GM12878 (cell line): ENCODE data around the gene KIF6. TPM values are rescaled to one million over a fixed set of nuclear protein-coding genes. Genes with fewer than 3 reads are reported as not detected.

ENCODE experiments used
- ATAC-seq: fragments of 200-7000 bp; cut with Tn5 transposase; 3 replicates; pipeline ENCODE4 v1.9.1; 2020; ENCODE audit warnings: mild to moderate bottlenecking, moderate library complexity
- BruUV-seq: library from RNA; stranded (reverse); fragments of 400-500 nt; replicated peaks from 2 replicates; lab custom pipeline; 2021; lab: Mats Ljungman, UMichigan
- CTCF ChIA-PET: fragments of 300-600 bp; sonication (Branson Sonifier 250); formaldehyde crosslinking; extraction: SDS; loops from one replicate; lab custom pipeline; 2021; ENCODE audit warnings: inconsistent platforms; lab: Yijun Ruan, JAX
- POLR2A ChIA-PET: fragments of 350-600 bp; formaldehyde crosslinking; extraction: SDS; loops from one replicate; lab custom pipeline; 2021; ENCODE audit warnings: inconsistent platforms; lab: Charles Lee
- RAD21 ChIA-PET: fragments of 300-600 bp; sonication (Branson Sonifier 250); formaldehyde crosslinking; loops from one replicate; lab custom pipeline; 2023; ENCODE audit warnings: antibody characterized with exemption; ENCODE audit not compliant: unreplicated experiment; lab: Charles Lee
- SMC1A ChIA-PET: fragments of 300-600 bp; sonication (Branson Sonifier 250); formaldehyde crosslinking; loops from one replicate; lab custom pipeline; 2023; ENCODE audit not compliant: unreplicated experiment, uncharacterized antibody; lab: Charles Lee
- DNase-seq: peaks from one replicate; pipeline ENCODE4 v3.0.0-alpha.2; 2011; ENCODE audit warnings: low read depth, low spot score
- FAIRE-seq: peaks from 3 replicates; lab custom pipeline; 2011; peaks lifted over from hg19 to GRCh38; lab: Jason Lieb, UNC
- H2AFZ ChIP-seq: 2 replicates; pipeline ENCODE4 v1.6.0; 2011; ENCODE audit warnings: low read depth, low read length, control low read depth; ENCODE audit not compliant: control insufficient read depth
- H3K27ac ChIP-seq: 2 replicates; pipeline ENCODE4 v1.5.1; 2011; ENCODE audit warnings: control low read depth; ENCODE audit not compliant: control insufficient read depth, insufficient read depth
- H3K27me3 ChIP-seq, 2 experiments: replicated peaks in 1 of 2; 2 replicates each; pipeline versions ENCODE4 v1.6.0 to v1.6.1; 2011; ENCODE audit warnings: low read length in 1 of 2; ENCODE audit not compliant: control insufficient read depth in 2 of 2, insufficient read depth in 2 of 2
- H3K36me3 ChIP-seq, 2 experiments: 2 replicates each; pipeline ENCODE4 v1.5.1; 2011; ENCODE audit warnings: low read length in 1 of 2; ENCODE audit not compliant: control insufficient read depth in 2 of 2, insufficient read depth in 2 of 2
- H3K4me1 ChIP-seq: 2 replicates; pipeline ENCODE4 v1.6.1; 2011; ENCODE audit warnings: mild to moderate bottlenecking, low read length, moderate library complexity, mixed read lengths; ENCODE audit not compliant: control insufficient read depth, insufficient read depth
- H3K4me2 ChIP-seq: 2 replicates; pipeline ENCODE4 v1.6.0; 2011; ENCODE audit warnings: control low read depth; ENCODE audit not compliant: control insufficient read depth, insufficient read depth
- H3K4me3 ChIP-seq: fragments of 200-600 bp; sonication (generic); 2 replicates; pipeline ENCODE4 v1.5.1; 2016
- H3K79me2 ChIP-seq: 2 replicates; pipeline ENCODE4 v1.6.0; 2011; ENCODE audit warnings: low read length; ENCODE audit not compliant: control insufficient read depth, insufficient read depth
- H3K9ac ChIP-seq: 2 replicates; pipeline ENCODE4 v1.8.0; 2011; ENCODE audit warnings: low read length, control low read depth, mixed read lengths; ENCODE audit not compliant: control insufficient read depth, insufficient read depth
- H3K9me3 ChIP-seq: replicated peaks from 3 replicates; pipeline ENCODE4 v1.5.1; 2011; ENCODE audit warnings: mild to moderate bottlenecking, low read length; ENCODE audit not compliant: control insufficient read depth, insufficient read depth
- H4K20me1 ChIP-seq: 2 replicates; pipeline ENCODE4 v1.6.0; 2011; ENCODE audit not compliant: control insufficient read depth, insufficient read depth
- JUNB ChIP-seq: IDR thresholded peaks from 2 replicates; pipeline ENCODE4 v1.6.1; 2016; ENCODE audit warnings: antibody characterized with exemption, mild to moderate bottlenecking
- RAD51 ChIP-seq: fragments of 450-650 bp; IDR thresholded peaks from 2 replicates; pipeline ENCODE4 v1.6.1; 2016; ENCODE audit warnings: moderate library complexity, mild to moderate bottlenecking, inconsistent platforms
- RUNX3 ChIP-seq: IDR thresholded peaks from 2 replicates; pipeline ENCODE4 v1.6.1; 2012; ENCODE audit warnings: low read length, inconsistent platforms
- WGBS: methylation state at CpG from one replicate; pipeline ENCODE4 v1.1.6; 2016; ENCODE audit warnings: low lambda C conversion rate; ENCODE audit not compliant: insufficient replicate concordance, insufficient coverage; ENCODE audit errors: missing lambda C conversion rate; 5-methylcytosine and 5-hydroxymethylcytosine counted together
- in situ Hi-C: fragments of 300-500 bp; cut with MboI; formaldehyde crosslinking; loops from 9 replicates; pipeline ENCODE4 v1.14.3; 2018; ENCODE audit warnings: mixed read lengths
- intact Hi-C: fragments of 100-400 bp; cut with micrococcal nuclease; formaldehyde crosslinking; loops from one replicate; pipeline ENCODE4 v1.14.2; 2022; ENCODE audit not compliant: unreplicated experiment
- polyA plus RNA-seq, 11 experiments: library from polyadenylated mRNA; depleted of rRNA in 4 of 11; unstranded in 6 of 11; stranded (reverse) in 5 of 11; fragments of >200 nt; fragmentation: Nextera tagmentation in 4 of 11; fragmentation: Illumina TruSeq in 1 of 11; extraction: Ambion mirVana in 4 of 11; extraction: Trizol in 1 of 11; gene quantifications; 1 replicate in 1 of 11; 2 replicates in 10 of 11; pipeline versions ENCODE4 v1.2.1 to v1.2.3, GENCODE V29; 2011 to 2016; ENCODE audit warnings: inconsistent platforms in 2 of 11, missing spikeins in 2 of 11, low read depth in 1 of 11
- total RNA-seq, 4 experiments: library from RNA; depleted of rRNA in 3 of 4; stranded (reverse); fragments of >200 nt in 3 of 4; fragmentation: Illumina TruSeq in 1 of 4; extraction: Trizol in 1 of 4; gene quantifications; 2 replicates each; pipeline versions ENCODE4 v1.2.1 to v1.2.3, GENCODE V29; 2013 to 2021
- TF ChIP-seq, protein P1 (sequence below): fragments of 450-650 bp; IDR thresholded peaks from 2 replicates; pipeline ENCODE4 v1.6.1; 2017; ENCODE audit warnings: low read depth, mild to moderate bottlenecking, moderate library complexity
- TF ChIP-seq, protein P2 (sequence below): fragments of 450-650 bp; IDR thresholded peaks from 2 replicates; pipeline ENCODE4 v1.6.1; 2017; ENCODE audit warnings: mild to moderate bottlenecking, low read depth, inconsistent platforms; ENCODE audit not compliant: poor library complexity, severe bottlenecking
- TF ChIP-seq, protein P3 (sequence below): fragments of 450-650 bp; IDR thresholded peaks from 2 replicates; pipeline ENCODE4 v1.6.1; 2016; ENCODE audit warnings: mild to moderate bottlenecking, moderate library complexity, borderline replicate concordance

The KIF6 gene
- total and polyA plus RNA-seq, 10 of the 15 experiments (the other 5 are each of a cell fraction or from before 2014, with no cell fraction given) = 0.09 to 1.0 (median 0.28) TPM

DNA sequence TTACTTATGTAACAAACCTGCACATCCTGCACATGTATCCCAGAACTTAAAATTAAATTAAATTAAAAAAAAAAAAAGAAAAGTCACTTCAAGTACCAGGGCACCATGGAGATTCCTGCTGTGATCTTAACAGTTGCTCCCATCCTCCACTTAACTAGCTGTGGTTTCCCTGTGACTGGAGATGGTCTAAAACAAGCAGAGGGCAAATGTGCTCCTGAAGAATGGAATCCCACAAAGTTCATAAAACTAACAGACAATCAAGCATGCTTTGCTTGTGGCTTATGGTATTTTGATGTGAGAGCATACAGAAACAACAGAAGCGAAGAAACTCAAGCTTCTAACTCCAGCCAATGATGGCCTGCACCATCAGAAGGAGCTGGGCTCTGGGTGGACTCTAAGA is 249.1 kb downstream of the KIF6 start (continued):
- TF ChIP-seq, protein P1, sequence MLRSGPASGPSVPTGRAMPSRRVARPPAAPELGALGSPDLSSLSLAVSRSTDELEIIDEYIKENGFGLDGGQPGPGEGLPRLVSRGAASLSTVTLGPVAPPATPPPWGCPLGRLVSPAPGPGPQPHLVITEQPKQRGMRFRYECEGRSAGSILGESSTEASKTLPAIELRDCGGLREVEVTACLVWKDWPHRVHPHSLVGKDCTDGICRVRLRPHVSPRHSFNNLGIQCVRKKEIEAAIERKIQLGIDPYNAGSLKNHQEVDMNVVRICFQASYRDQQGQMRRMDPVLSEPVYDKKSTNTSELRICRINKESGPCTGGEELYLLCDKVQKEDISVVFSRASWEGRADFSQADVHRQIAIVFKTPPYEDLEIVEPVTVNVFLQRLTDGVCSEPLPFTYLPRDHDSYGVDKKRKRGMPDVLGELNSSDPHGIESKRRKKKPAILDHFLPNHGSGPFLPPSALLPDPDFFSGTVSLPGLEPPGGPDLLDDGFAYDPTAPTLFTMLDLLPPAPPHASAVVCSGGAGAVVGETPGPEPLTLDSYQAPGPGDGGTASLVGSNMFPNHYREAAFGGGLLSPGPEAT = no peak

DNA sequence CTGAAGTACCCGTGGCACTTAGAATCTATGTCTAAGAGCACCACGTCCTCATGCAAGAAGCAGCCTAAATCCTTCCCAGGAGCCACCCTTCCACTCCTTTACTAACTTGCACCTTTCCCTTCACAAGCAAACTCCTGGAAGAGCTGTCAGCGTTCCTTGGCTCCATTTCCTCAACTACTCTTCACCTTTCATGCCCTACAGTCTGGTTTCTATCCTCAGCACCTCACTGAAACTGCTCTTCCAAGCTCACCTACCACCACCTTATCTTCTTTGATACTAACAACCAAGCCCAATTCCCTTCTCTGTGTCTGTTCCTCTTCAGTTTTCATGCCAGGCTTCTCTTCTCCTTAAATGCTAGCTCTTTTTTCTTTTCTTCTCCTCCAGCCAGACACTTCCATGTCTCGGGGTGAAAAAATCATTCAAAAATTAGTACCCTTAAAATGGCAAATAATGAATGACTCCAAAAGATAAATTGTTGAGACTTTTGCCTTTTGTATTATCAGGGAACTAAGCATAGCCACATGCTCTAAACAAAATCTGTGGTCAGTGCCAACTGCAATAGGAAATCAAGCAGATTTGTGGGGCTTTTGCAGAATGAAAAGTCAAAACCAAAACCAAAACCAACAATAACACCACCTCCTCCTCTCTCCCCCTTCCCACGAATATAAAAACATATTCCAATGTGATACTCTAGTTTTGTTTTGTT is 253.1 kb downstream of the KIF6 start:
- TF ChIP-seq RUNX3 (no peak), RAD51 (0 out of 2 replicates have a peak, but pooled peaks have one; percentile 15), JUNB (no peak)
- TF ChIP-seq, protein P1 = 0 out of 2 replicates have a peak, but pooled peaks have one; percentile 46
- TF ChIP-seq, protein P2, sequence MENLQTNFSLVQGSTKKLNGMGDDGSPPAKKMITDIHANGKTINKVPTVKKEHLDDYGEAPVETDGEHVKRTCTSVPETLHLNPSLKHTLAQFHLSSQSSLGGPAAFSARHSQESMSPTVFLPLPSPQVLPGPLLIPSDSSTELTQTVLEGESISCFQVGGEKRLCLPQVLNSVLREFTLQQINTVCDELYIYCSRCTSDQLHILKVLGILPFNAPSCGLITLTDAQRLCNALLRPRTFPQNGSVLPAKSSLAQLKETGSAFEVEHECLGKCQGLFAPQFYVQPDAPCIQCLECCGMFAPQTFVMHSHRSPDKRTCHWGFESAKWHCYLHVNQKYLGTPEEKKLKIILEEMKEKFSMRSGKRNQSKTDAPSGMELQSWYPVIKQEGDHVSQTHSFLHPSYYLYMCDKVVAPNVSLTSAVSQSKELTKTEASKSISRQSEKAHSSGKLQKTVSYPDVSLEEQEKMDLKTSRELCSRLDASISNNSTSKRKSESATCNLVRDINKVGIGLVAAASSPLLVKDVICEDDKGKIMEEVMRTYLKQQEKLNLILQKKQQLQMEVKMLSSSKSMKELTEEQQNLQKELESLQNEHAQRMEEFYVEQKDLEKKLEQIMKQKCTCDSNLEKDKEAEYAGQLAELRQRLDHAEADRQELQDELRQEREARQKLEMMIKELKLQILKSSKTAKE = no peak
- TF ChIP-seq, protein P3, sequence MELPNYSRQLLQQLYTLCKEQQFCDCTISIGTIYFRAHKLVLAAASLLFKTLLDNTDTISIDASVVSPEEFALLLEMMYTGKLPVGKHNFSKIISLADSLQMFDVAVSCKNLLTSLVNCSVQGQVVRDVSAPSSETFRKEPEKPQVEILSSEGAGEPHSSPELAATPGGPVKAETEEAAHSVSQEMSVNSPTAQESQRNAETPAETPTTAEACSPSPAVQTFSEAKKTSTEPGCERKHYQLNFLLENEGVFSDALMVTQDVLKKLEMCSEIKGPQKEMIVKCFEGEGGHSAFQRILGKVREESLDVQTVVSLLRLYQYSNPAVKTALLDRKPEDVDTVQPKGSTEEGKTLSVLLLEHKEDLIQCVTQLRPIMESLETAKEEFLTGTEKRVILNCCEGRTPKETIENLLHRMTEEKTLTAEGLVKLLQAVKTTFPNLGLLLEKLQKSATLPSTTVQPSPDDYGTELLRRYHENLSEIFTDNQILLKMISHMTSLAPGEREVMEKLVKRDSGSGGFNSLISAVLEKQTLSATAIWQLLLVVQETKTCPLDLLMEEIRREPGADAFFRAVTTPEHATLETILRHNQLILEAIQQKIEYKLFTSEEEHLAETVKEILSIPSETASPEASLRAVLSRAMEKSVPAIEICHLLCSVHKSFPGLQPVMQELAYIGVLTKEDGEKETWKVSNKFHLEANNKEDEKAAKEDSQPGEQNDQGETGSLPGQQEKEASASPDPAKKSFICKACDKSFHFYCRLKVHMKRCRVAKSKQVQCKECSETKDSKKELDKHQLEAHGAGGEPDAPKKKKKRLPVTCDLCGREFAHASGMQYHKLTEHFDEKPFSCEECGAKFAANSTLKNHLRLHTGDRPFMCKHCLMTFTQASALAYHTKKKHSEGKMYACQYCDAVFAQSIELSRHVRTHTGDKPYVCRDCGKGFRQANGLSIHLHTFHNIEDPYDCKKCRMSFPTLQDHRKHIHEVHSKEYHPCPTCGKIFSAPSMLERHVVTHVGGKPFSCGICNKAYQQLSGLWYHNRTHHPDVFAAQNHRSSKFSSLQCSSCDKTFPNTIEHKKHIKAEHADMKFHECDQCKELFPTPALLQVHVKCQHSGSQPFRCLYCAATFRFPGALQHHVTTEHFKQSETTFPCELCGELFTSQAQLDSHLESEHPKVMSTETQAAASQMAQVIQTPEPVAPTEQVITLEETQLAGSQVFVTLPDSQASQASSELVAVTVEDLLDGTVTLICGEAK = no peak
- Histone ChIP-seq H3K4me3 (no peak overlapping the region), H3K27ac (no peak overlapping the region), H3K9ac (no peak overlapping the region), H3K79me2 (no peaks in the 10 kb centered on the region), H3K9me3 (no peaks in the 10 kb centered on the region), H2AFZ (no peak overlapping the region), H4K20me1 (no peaks in the 10 kb centered on the region), H3K4me2 (peak overlapping the region; percentile 26; the same call in 1 of the 2 replicates), H3K27me3 (no peaks in the 10 kb centered on the region), H3K36me3 (no peaks in the 10 kb centered on the region), H3K4me1 (peaks cover 4% of the 10 kb centered on the region; the same call in 1 of the 2 replicates)
- 31% methylated on average over 5 of the region's 5 CpGs for WGBS
- BruUV-seq = no TSS peak
- RAD21 ChIA-PET = interaction anchor here (0.9 to 1.6 kb wide), 5 partner anchors 20 to 142 kb away, joined by 3 to 4 read pairs (median 3); no protein-coding TSS in a partner anchor
- in situ Hi-C loops (no loop called here), intact Hi-C loops (loop anchor here (10.0 kb wide), 1 partner anchor 133 kb away; no protein-coding TSS in a partner anchor)
- CTCF ChIA-PET = interaction anchor here (0.9 to 1.2 kb wide), 6 partner anchors 9 to 28 kb away, joined by 3 to 5 read pairs (median 3); no protein-coding TSS in a partner anchor
- FAIRE-seq (no peak), DNase-seq (peak; percentile 45), ATAC-seq (peak; percentile 93)
- SMC1A ChIA-PET = interaction anchor here (0.6 to 2.9 kb wide), 16 partner anchors 8 to 423 kb away, joined by 3 to 10 read pairs (median 4); no protein-coding TSS in a partner anchor
- POLR2A ChIA-PET = interaction anchor here (0.8 kb wide), 1 partner anchor 55 kb away, joined by 3 read pairs; no protein-coding TSS in a partner anchor
